Measurements from ENCODE around the gene NOC4L.
"Not testable (repeated sequence)": the region's sequence is repeated elsewhere in the genome, so short reads cannot be mapped to it uniquely, and the experiment has no call there.

NOC4L gene

DNA sequence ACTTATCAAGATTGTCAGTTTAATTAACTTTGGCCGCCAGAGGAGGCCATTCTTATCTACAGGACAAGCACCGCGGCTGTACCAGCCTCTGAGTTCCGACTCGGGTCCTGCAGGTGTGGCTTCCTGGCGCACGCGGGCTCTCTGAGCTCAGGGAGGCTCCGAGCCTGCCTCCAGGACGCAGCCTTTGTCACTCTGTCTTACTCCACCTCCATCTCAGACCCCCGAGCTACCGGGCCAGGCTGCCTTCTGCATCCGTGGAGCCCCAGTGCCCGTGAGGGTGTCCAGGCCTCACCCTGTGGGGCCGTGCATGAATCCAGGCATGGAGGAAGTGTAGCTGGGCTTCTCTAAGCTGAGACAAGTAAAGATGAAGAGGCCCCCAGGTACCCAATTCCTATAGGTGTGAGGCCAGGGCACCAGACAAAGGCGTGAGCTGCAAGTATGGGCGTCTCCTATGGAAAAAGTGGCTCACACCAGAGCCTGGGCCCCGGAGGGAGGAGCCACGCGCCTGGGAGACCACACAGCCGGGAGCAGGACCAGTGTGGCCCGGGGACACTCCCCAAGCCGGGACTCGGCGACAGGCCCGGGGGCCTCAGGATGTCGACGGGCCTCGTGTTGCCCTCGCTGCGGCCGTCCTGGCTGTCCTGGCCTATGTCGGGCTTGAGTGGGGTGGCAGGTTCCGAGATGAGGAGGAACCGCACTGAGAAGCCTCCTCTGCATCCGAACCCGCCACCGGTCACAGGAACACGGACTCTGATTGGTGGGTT, 42.8 kb downstream of the NOC4L start:
- DNase-seq, result no peak

DNA sequence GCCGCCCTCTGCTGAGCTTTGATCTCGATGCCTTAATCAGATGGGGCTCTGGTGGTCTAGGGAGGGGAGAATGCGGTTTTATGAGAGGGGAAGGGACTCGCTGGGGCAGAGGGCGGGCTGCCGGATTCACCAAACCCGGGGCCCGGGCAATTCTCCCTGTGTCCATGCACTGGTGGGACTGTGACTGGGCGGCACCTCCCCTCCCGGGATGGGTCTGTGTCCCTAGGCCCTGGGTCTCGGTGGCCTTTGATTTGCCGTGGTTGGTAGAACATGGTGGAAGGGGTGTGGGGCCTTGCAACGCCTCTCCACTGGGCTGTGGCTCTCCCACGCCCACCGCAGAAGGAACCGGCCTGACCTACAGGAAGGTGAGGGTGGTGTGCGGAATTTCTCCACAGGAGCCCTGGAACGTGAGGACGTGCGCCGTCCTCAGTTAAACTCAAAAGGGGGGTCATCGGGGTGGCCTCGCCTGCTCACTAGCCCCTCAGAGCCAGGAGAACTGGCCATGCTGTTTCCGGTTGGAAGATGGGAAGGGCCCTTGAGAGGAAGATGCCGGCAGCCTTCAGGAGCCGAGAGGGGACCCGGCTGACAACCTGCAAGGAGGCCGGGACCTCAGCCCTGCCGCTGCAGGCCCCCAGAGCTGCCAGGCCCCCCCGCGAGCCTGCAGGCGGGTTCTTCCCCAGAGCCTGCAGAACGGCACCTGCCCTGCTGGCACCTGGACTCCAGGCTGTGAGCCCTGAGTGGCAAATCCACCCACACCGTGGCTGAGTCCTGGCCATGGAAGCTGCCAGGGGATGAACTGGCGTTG, 43.6 kb downstream of the NOC4L start:
- no peak for DNase-seq

DNA sequence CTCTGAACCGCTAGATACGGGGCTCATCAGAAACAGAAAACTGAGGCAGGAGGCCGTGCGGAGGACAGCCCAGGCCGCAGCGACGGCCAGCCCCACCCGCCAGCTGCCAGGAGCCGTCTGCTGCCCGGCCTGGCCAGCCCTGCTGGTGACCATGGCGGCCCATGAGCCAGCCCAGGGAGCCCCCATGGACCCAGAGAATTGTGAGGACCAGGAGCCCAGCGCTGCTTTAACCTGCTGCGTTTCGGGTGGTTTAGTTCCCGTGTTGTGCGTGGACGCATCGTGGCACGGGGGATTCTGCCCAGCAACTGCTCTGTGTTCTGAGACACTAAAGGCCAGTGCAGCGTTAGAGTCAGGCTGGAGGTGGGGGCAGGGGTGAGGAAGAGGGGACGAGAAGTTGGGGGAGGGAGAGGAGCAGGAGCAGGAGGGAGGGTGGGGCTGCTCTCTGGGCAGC, 44.2 kb downstream of the NOC4L start:
- DNase-seq, result no peak

DNA sequence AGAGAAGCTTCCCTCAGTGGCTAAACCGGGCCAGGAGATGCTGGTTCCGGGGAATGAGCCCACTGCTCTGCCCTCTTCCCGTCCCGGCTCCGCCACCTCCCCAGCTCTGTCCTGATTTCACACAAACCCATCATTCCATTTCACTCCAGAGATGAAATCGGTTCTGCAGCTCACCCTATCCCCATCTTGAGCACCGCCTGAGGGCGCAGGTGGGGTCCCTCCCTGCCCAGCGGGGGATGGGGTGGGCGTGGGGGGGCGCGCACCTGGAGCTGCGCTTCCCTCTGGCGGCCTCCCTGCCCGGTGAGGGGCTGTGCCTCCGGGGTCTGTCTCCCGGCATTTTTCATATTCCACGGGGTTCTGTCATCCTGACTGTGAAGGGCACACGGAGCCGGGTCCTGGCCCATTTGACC, 44.7 kb downstream of the NOC4L start:
- DNase-seq, result no peak

DNA sequence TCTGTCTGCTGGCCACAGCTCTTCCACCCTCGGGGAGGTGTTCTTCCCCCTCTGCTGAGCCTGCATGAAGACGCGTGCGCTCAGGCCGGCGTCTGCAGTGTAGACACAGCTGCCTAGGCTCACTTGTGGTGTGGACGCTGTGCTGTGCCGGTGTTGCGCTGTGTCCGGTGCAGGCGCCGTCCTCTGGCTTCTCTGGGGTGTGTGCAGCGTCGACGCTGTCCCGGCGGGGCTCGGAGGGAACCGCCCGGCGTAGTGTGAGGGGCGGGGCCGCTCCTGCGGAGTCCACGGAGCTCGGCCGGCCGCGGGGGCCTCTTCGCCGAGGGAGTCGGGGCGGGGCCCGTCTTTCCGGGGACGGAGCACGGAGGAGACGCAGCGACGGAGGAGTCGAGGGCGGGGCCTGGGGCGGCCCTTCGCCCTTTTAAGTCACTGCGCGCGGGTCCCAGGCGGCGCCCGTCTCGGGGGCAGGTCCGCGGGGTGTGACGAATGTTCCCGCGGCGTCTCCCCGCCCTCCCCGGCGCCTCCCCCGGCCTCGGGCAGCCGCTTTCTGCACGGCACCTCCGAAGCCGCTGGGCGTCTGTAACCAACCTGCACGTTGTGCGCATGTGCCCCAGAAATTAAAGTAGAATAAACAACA, 45.2 kb downstream of the NOC4L start:
- DNase-seq, result peak; percentile 96

DNA sequence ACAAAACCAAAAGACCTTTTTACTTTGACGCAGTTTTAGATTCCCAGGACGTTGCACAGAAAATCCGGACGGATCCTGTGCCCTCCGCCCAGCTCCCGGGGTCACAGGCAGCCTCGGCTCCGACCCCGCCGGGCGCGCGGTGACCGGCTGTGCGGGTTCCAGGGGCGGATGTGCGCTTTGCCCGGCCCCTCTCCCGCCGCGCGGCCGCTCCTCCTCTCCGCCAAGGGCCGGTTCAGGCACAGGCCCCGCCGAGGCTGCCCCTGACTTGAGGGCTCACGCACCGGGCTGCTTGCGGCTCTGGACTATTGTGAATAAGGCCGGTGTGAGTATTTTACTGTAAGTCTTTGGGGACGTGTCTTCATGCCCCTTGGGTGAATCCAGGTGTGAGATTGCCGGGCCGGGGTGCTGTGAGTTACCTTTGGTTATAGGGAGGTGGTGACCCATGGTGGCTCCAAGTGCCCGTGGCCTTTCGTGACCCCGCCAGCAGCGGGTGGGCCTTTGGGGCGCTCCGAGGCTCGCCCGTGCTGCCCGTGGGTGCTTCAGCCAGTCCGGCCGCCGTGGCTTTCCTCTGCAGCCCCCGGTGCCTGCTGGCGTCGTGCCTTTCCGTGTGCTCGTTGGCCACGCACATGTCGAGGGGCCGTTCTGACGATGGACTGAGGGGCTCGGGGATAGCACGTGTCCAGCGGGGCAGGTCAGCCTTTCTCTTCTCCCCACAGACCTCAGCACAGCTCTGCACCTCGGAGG, 45.9 kb downstream of the NOC4L start:
- DNase-seq, result no peak

DNA sequence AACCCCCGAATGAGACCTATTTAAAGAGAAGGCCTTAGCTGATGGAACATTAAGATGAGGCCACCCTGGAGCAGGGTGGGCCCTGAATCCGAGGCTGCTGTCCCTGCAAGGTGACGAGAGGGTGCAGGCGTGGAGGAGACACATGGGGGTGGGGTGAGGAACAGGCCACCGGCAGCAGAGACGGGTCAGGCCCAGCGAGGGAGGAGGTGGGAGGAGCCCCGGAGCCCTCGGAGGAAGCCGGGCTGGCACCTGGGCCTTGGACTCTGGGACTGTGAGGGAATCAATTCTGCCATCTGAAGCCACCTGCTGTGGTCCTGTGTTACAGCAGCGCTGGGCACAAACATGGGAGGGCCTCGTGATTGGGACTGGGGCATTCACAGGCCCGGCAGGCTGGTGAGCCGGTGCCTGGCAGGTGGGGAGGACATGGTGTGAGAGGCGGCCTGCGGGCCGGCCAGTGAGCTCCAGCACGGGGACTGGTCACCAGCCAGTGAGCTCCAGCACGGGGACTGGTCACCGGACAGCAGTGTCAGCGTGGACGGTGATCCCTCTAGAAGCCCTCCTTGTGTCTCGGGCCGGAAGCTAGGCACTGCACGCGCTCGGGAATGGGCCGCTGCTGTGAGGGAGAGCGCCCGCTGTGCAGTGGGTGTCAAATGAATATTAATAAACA, 46.7 kb downstream of the NOC4L start:
- no peak for DNase-seq

DNA sequence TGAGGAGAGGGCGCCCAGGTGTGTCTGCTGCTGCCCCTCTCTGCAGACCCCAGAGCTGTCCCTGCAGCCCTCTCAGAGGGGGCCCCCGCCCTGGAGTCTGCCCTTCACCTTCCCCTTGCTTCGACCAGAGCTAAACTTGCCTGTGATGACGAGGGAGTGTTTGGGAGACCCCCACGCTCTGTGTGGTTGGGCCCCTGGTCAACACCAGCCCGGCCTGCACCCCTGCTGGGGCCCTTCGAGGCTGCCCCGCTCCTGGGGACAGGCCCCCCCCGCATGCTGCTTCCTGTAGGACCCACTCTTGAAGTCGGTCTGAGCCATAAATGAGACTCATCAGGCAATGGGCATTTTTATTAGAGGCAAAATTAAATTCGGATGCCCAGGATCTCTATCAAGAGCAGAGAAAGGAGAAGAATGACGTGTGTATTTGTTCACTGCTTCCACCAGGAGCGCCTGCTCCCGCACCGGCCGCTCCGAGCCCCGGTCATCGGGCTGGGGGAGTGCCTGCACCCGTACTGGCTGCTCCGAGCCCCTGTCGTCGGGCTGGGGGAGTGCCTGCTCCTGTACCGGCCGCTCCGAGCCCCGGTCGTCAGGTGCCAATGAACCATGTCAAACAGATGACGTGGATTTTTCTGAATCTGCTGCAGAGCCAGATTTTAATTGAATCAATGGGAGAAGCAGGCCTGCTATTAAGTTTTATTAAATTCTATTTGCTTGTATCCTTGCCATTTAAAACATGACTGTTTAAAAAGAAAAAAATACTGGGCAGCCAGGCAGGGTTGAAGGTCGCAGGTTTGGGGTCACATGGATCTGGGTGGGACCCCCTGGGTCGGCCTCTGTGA, 47.7 kb downstream of the NOC4L start:
- DNase-seq, result no peak

DNA sequence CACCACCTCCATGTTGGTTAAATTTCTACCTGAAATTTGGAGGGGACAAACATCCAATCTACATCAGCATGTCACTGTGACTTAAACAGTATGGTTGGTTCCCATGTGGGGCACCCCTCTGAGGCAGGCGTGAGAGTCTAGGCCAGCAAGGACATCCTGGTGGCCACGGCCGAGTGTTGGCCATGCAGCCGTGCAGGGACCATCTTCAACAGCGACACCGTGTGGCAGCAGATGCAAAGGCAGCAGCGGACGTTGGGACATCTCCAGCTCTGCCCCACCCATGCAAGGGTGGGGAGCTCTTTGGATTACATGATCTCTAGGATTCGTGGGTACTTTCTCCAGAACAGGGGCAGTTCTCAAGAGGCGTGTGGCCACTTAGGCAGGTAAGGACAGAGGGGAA, 49.8 kb downstream of the NOC4L start:
- no peak for DNase-seq

DNA sequence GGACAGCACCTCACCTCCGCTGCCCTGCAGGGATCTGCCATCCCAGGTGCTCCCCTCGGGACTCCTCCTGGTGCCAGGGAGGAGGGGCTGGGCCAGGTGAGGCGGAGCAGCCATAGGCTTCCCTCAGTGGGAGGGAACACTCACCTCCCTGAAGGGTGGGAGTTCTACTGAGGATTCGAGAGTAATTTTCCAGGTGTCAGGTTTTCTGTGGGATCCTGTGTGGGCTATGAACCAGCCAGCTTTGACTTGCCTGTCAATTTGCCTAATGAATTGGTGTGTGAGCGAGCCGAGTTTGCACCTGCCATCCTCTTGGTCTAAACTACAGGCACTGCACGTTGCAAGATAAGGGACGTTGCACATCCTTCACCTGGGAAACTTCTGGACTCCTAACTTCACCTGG, 50.3 kb downstream of the NOC4L start:
- DNase-seq, result no peak

DNA sequence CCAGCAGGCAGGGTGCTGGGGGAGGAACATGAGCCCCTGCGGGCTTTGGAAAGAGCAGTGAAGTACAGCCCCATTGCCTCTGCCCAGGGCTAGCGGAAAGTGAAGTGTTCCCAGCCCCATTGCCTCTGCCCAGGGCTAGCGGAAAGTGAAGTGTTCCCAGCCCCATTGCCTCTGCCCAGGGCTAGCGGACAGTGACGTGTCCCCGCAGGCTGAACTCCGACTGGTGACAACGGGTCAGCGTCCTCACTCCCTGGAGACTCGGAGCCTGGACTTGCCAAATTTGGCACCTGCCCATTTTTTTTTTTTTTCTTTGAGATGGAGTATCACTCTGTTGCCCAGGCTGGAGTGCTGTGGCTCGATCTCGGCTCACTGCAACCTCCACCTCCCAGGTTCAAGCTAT, 51.0 kb downstream of the NOC4L start:
- DNase-seq, result not testable (repeated sequence)

DNA sequence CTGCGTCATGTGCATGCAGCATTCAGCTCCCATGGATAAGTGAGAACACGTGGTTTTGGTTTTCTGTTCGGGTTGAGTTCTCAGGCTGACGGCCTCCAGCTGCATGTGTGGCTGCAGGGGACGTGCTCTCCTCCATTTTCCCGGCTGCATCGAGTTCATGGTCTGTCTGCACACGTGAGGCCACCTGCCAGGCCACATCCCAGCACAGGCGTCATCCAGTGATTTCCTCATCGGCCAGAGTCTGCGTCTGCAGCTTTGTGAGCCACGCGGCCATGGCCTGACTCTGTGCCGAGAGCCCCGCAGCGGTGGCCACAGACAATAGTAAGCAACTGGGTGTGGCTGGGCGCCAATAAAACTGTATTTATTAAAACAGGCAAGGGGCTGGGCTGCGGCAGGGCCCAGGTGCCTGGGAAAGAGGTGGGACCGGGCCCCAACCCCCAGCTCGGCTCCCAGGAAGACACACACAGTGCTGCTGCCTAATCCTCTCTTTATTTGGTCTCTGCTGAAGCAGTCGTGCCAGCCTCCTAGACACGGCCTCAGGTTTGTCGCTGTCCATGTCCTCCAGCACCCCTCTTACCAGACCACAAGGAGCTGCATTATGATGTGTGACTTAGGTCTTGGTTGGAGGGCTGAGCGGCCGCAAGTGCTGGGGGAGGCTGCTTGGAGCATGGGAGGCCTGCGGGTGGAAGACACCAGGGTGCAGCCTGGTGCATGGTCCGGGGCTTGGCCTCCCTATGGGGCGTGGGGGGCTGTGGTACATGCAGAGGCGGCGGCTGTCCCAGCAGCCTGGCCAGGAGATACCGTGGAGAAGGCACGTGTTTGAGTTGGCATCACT, 52.0 kb downstream of the NOC4L start:
- DNase-seq, result no peak

DNA sequence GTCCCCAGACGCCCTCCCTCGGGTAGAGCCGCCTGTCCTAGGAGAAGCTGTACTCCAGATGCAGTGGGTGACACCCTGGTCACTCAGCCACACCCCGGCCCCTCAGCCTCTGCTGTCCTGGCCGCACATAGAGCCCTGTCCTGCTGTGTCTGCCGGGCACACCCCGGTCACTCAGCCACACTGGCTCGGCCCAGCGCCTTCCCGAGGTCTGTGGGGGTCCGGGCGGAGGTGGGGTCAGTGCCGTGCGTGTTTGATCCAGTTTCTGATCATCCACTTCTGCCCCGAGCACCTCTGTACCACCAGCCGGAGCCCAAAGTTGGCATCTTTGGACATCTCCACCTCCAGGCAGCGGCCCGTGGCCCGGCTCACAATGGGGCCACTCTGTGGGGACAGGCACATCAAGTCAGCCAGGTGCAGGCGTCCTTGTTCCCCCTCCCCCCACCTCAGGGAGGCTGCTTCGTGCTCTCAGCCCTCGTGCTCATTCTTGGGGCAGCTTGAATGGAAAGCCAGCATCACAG, 52.7 kb downstream of the NOC4L start:
- no peak for DNase-seq

DNA sequence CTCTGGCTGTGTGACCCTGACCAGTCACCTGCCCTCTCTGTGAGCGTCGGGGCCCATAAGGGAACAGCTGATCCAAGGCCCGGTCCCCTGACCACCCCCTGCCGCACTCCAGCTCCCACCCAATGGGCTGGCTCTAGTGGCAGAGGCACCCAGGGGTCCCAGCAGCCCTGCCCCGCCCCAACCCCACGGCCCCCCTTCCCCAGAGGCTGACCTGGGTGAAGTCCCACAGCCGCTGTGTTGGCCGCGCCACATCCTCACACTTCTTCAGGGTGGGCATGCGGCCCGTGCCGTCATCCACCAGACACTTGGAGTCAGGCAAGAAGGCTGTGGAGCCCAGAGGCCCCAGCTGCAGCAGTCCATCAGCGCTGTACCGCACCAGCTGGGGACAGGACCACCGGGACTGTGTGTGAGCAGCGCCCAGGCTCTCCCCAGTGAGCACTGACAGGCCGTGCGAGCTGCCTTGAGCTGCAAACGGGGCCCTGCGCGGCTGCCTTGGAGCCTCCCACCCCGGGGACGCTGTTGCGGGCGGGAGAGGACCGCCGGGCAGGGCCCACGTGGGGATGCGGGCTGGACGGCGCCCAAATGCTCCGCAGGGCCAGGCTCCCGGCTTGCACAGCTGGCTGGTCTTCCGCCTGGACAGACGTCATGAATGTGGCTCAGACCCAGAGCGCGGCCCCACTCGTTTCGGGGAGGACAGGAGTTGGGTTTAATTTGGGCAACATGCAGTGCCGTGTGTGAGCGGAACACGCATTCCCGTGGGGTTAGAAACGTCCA, 53.5 kb downstream of the NOC4L start:
- no peak for DNase-seq

DNA sequence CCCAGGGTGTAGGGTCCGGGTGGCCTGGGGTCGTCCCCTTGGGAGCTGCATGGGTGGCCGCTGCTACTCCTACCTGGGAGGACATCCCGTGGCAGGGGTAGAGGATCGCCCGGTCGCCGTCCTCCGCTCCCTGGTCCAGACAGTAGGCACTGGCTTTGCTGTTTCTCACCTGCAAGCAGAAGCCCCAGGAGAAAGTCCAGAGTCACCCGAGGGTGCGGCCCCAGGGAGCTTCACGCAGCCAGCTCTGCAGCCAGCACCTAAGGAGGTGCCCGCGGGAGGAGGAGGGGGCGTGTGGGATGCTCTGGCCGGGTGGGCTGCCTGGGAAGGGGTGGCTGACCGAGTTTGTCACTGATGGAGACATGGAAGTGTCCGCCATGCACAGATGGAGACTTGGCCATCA, 54.8 kb downstream of the NOC4L start:
- DNase-seq, result no peak

DNA sequence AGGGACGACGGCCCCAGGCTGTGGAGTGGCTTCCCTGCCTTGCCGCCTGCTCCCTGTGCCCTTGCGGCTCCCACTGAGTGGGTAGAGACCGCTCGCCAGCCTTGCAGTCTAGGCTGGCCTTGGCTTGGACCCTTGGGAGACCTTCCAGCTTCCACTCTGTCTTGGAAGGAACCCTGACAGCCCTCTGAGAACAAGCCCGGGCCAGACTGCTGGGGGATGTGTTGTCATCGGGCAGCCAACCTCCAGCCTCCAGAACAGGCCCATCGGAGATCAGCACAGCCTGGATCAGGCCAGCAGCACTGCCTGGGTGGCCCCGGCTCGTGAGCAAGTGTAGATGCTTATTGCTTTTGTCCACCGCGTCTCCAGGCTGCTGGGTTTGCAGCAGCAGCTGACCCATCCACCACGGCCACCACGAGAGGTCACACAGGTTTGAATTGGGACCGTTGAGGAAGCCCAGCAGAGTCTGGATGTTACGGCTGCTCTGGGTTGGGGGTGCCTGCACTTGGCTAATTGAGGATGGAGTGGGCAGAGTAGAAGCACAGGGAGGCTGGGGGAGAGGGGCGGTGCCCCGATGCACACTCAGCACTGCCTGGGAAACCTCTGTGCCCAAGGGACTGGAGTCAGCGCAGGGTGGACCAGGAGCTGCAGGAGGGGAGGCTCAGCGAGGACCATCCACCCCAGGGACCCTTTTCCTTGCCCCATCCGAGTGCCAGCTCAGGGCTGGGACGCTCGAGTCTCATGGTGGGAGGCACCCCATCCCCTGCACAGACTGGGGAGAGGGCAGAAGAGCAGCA, 55.5 kb downstream of the NOC4L start:
- DNase-seq, result no peak

DNA sequence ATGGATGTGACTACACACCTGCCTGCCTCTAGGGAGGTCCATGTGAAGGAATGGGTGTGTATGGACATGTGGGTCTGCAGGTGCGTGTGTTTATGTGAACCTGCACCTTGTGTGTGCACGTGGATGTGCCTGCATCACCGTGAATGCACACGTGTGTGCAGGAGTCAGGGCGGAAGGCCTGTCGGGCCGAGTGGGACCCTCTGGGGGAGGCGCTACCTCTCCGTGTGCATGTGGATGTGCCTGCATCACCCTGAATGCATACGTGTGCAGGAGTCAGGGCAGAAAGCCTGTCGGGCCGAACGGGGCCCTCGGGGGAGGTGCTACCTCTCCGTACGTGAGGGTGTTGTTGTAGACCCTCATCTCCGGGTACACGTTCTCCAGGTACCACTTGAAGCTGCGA, 56.5 kb downstream of the NOC4L start:
- DNase-seq, result no peak

DNA sequence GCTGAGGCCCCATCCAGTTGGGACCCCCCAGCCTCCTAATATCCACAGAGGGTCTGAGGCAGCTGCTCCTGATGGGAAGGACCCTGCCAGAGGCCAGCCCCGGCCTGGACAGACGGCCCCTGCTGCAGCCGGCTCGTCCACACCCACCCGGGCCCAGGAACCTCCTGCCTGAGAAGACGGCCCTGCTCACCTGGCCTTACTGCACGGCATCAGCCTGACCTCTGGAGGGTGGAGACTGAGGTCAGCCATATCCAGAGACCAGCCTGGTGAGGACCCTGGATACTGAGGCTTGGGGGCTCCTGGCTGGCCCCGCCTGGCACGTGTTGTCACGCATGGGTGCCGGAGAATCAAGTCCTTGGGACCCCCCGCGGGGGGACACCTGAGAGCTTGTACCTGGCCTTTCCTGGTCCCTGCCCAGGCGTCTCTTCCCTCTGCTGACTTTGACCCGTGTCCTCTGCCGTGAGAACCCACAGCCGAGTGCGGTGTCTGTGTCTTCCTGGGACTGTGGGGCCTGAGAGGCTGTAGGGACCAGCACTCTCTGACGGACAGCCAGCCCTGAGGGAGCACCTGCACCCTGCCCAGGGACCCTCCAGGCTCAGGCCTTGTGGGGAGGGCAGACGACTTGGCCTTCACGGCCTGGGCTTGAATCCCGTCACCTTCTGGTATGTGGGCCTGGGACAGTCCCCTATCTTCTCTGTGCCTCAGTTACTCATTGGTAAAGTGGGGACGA, 57.3 kb downstream of the NOC4L start:
- no peak for DNase-seq

Measured in stimulated activated naive CD4-positive, alpha-beta T cell treated with Interleukin-2 at 50 U/mL for 16 hours (primary cell).